IPS-11a (cell line): ENCODE measurements around the gene EPB41L4A.
"Not testable (repeated sequence)": the region's sequence is repeated elsewhere in the genome, so short reads cannot be mapped to it uniquely, and the experiment has no call there.

Source experiments
- H3K4me3 ChIP-seq: one replicate; pipeline ENCODE4 v1.5.1; 2013; ENCODE audit warnings: low read depth, low read length, control low read depth

The EPB41L4A gene

DNA sequence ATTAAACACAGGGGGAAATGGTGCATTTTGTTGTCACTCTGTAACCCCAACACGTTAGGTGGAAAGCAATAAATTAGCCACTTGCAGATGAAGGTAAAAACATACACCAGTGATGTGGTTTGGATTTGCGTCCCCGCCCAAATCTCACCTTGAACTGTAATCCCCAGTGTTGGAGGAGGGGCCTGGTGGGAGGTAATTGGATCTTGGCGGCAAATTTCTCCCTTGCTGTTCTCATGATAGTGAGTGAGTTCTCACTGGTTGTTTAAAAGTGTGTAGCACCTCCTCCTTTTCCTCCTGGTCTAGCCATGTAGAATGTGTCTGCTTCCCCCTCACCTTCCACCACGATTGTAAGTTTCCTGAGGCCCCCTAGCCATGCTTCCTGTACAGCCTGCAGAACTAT lies 17.2 kb downstream of the EPB41L4A start:
- H3K4me3 ChIP-seq, result no peak overlapping the region

DNA sequence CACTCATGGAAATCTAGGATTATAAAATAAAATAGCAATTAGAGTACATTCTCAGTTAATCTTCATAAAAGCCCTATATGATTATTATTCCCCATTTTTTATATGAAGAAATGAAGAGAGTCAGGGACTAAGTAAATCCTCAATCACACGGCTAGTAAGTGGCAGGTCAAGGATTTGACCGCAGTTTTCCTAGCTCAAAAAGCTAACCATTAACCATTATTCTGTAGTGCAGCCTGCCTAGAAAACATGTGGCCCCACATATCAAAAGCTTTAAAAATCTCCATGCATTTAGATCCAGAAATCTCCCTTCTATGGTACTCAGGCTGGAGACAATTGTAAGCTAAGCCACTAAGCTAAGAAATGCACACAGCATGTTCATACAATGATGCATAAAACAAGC lies 21.4 kb downstream of the EPB41L4A start:
- no peak overlapping the region for H3K4me3 ChIP-seq

DNA sequence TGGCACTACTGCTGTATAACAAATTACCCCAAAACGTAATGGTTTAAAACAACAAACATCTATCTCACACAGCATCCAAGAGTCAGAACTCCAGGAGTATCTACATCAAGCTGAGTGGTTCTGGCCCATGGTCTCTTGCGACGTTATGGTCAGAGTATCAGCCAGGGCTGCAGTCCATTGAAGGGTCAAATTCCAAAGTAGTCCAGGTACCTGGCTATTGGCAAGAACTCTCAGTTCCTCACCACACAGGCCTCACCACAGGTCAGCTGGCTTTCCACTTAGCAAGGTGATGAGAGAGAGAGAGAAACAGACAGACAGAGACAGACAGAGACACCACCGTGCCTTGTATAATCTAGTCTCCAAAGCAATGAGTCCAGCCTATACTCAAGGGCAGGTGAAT lies 22.6 kb downstream of the EPB41L4A start:
- H3K4me3 ChIP-seq, result no peak overlapping the region

DNA sequence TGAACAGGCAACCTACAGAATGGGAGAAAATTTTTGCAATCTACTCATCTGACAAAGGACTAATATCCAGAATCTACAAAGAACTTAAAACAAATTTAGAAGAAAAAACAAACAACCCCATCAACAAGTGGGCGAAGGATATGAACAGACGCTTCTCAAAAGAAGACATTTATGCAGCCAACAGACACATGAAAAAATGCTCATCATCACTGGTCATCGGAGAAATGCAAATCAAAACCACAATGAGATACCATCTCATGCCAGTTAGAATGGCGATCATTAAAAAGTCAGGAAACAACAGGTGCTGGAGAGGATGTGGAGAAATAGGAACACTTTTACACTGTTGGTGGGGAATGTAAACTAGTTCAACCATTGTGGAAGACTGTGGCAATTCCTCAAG lies 23.8 kb downstream of the EPB41L4A start:
- not testable (repeated sequence) for H3K4me3 ChIP-seq

DNA sequence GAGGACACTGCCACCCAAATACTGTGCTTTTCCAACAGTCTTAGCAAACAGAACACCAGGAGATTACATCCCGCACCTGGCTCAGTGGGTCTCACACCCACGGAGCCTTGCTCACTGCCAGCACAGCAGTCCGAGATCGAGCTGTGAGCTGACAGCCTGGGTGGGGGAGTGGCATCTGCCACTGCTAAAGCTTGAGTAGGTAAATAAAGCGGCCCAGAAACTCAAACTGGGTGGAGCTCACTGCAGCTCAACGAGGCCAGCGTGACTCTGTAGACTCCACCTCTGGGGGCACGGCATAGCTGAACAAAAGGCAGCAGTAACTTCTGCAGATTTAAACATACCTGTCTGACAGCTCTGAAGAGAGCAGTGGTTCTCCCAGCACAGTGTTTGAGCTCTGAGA lies 28.8 kb downstream of the EPB41L4A start:
- H3K4me3 ChIP-seq, result no peak overlapping the region

DNA sequence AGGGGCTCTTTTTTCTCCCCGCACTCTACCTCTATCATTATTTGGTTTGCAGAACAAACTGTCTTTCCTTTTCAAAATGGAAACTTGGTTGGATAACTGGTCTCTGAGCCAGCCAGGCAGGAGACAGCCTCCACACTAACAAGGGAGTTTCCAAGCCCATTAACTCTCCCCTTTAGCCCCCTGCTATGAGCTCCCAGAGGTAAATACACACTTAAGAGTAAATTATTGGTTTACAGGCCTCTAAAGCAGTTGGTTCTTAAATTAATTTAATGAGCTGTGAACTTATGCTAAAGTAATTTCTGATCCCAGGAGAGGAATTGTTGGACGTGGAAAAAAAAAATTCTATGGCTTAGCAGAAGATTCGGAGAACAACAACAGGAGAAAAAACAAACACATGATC lies 30.3 kb downstream of the EPB41L4A start:
- H3K4me3 ChIP-seq, result no peak overlapping the region

DNA sequence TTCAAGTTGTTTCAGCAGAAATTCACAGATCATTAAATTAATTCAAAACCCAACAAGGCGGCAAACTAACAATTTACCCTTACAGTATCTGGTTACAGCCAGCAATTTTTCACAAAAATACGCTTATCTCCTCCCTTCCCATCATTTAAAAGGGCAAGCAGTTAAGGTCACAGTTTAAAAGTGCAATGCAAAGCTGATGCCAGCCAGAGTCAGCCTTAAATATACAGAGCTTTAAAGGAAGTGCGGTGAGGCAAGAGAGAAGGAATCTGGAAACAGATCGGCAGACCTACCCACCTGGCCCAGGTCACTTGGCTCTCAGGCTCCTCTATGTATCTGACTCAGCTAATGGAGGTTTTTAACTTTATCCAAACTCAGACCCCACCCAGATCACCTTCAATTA lies 31.0 kb downstream of the EPB41L4A start:
- no peak overlapping the region for H3K4me3 ChIP-seq

DNA sequence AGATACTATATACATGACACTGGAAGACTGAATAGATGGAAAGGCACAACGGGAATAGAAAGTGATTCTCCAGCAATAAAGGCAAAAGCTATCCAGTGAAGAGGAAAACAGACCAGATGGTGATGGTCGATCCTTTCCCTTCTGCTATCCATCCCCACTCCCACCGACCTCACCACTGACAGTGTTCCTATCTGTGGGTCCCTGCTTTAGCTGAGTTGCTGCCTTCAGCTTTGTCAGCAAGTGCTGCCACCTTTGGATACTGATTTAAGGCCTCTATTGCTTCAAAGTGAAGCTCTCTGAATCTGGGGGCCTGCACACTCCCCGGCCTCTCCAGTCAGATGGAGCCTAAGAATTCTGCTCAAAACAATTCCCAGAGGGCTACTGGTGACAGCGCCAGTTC lies 32.3 kb downstream of the EPB41L4A start:
- H3K4me3 ChIP-seq, result no peak overlapping the region

DNA sequence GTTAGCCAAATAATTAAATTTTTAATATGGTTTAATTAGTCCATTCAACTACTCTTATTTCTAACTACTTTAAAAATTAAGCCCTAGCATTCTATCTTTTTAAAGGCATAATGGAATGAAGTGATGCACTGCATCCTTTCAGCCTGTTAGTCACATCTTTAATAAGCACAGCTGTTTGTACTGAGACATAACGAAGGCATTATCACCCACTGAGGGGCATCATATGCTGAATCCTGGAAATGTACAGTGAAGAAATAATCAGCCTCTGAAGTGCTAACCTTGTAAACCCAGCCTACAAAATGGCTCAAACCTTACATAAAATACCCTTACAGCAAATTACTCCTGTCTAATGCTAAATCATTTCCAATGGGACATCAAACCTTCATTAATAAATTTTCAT lies 33.1 kb downstream of the EPB41L4A start:
- H3K4me3 ChIP-seq, result no peak overlapping the region

DNA sequence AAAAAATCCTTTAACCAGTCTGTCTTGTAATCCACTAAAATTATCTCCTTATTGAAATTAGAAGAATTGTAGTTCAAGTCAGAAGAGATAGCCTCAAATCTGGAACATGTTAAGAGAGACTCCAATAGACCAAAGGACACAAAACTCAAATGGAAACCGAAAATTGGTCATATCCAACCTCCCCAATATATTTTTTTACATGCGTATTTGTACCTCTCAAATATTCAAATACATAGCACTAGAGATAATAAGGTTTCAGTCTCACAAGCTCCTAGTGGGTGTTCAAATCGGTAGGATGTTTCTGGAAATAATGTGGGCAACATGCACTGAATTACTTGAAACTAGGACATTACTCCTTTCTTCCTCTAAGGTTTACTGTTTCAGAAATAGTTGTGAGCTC lies 33.5 kb downstream of the EPB41L4A start:
- no peak overlapping the region for H3K4me3 ChIP-seq

DNA sequence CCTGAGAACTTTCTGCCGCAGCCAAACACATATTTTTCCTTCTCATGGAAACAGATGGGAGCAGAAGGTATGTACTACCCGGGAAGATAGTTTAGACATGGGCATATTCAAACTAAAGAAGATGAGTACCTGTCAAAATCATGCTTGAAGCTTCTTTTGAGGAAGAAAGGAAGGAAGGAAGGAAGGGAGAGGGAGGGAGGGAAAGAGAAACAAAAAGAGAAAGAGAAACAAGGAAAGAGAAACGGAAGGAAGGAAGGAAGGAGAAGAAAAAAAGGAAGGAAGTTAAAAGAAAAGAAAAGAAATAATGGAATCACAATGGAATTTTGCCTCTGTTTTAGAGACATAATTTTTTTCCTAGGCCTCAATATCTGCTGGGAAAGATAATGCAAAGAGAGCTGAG lies 34.6 kb downstream of the EPB41L4A start:
- no peak overlapping the region for H3K4me3 ChIP-seq

DNA sequence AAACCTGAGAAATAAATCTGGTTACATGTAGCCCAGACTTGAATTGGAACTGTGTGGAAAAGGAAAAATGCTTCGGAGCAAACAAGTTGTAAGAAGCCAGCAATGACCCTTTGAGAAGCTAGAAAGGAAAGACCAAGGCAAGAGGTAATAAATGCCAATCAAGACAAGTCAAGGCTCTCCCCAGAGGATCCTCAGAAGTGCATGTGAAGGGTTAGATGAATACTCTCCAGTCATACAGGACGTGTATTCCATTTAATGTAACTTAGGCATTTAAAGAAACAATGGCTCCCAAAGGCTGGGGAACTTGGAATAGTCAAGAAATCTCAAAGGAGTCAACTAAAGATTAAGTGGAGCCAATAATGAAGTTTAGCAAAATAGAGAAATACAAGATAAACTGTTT lies 36.2 kb downstream of the EPB41L4A start:
- no peak overlapping the region for H3K4me3 ChIP-seq

DNA sequence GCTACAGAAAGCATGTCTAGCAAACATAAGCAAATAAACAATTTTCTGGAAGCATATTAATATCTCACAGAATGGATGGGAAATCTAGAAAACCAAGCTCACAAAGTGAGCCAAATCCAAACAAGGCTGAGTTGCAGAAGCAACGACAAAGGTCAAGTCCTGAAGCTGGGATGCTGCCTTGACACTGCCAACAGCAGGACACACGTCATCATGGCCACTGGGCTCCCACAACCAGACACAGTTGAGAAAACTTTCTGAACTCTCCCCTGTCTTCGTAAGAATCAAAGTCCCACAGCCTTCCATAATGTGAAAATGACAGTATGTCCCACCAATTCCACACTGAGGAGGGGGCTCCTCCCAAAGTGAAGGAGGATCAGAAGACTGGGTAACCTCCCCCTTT lies 37.6 kb downstream of the EPB41L4A start:
- no peak overlapping the region for H3K4me3 ChIP-seq

DNA sequence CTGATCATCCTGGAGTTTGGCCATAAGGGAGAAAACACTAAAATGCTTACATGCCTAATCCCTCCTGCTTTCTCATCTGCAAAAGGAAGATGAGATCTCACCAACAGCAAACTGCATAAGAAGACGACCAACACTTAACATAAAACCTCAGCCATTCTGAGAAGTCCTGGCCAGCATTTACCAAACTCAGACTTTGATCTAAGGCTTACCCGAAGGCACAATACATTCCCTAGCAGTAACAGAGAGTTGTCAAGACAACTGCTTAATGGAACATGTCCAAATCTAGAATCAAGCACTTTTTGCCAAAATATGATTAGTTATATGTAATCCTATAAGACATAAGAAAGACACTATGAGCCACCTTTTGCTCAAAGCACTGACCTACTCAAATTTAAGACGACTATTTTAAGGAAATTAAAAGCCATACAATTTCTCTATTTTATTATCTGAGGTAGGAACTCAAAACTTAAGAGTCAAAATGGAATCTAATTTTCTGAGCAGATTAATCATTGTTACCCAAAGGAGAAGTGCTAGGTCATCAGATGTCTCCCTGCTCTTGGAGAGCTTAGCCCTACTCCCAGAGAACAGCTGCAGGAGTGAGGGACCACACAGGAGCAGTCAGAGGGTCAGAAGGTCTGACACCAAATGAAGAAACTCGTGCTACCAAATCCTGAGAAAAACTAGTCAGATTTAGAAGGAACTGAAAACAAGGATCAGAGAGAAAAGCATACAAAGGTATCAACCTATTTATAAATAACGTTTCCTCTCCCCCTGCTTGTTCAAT lies 39.3 kb downstream of the EPB41L4A start:
- H3K4me3 ChIP-seq, result no peak overlapping the region

DNA sequence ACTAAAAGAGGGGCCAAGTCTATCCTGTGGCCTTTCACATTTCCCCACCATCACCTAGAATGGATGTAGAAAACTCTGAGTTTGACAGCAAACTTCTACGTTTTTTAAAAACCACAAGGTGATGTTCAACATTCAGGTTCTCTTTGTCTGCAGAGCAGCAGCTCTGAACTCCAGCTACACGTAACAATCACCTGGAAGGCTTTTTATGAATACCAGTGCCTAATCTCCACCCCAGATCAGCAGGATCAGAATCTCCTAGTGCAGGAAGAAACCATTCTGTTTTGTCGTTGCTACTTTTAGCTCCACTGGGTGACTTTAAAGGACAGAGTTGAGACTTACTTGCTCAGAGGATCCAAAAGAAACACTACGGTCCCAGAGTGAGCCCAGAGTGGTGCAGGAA lies 44.3 kb downstream of the EPB41L4A start:
- H3K4me3 ChIP-seq, result no peak overlapping the region

DNA sequence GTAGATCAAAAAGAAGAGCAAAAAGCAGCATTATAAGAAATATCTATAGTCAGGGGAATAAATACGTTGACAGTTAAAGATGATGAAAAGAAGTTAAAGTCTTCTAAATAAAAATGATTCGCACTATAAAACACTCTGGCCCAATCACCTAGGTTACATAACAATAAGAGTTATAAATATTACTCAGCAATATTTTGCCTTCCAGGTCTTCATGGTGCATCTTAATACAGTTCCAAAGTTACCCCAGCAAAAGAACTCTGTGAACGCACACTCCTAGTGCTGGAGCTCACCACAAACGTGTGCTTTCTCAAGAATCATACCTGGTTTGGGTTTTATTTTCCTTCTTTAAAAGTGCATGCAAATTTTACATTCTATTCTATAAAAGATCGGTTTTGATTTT lies 44.7 kb downstream of the EPB41L4A start:
- H3K4me3 ChIP-seq, result no peak overlapping the region

DNA sequence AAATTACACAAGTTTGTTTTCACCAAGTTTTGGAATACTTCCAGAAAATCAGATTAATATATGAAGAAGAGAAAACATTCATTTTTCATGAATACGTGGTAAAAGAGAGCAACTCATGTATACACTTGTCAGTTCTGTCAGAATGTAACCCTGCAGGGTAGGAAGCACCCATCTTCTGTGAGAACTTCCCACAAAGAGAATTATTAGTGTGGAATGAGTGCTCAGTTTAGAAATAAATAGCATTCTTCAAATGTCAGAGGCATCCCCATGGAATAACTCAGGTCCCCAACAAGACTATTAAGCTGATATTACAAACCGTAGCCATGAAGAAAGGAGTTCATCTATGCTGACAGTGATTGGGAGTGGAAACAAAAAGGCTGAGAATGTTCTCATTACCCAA lies 45.2 kb downstream of the EPB41L4A start:
- no peak overlapping the region for H3K4me3 ChIP-seq

DNA sequence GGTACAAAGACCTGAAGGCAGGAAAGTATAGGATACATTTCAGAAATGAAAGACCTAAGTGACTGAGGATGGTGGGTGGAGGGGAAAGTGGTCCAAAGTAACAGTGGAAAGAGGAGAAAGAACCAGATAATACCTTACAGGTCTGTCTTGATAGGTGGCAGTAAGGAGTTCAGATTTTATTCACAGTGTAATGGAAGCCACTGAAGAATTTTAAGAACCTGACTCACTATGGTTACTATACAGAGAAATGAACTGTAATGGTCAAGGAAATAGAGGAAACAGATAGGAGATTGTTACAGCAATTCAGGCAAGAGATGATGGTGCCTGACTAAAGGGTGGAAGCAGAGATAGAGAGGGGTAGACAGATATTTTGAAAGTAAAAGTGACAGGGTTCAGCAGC lies 46.5 kb downstream of the EPB41L4A start:
- H3K4me3 ChIP-seq, result no peak overlapping the region

DNA sequence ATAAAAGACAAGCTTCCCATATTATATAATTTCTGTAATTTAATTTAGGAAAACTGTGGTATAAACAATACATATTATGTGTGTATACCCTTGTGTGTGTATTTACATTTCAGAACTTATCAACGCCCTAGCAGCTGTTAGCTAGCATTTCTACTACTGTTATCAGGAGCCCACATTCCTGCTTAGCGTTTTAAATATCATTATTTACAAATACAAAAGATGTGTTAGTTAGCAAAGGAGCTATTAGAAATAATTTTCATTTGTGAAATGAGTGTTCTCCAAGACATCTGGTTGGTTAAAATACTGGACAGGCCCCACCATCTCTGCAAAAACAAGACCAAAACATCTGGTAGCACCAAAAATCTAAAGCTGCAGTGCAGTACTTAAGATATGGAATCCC lies 48.0 kb downstream of the EPB41L4A start:
- no peak overlapping the region for H3K4me3 ChIP-seq

DNA sequence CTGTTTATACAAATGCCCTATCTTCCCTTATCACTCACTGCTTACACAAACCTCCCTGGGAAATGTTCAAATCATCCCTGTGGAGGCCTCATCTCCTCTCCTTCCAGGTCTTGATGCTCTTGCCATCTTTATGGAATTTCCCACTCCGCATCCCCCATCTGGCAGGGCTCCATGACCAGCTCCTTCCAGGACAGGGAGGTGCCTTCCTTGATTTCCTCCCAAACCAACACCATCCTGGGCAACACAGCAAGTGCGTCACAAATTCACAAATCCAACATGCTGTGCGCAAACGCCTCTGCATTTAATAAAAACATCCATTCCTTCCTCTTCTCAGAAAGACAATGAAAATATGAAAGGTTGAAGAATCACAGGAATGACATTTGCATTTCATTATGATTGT lies 51.7 kb downstream of the EPB41L4A start:
- no peak overlapping the region for H3K4me3 ChIP-seq

DNA sequence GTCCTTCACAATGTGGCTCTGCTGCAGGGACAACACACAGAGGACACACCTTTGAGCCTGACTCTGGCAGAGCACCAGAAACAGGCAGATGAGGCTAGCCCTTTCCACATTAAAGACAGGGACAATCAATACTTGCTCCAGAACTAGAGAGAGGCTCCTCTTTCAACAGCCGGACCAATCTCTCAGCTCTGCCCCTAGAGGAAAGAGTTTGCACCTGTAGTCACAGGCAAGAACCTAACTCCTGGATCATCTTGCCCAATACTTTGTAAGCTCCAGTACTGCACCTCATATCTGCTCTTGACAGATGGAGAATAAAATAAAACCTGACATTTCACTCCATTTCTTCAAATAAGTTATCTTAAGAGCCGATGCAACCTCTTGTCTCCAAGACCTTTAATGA lies 52.1 kb downstream of the EPB41L4A start:
- no peak overlapping the region for H3K4me3 ChIP-seq

DNA sequence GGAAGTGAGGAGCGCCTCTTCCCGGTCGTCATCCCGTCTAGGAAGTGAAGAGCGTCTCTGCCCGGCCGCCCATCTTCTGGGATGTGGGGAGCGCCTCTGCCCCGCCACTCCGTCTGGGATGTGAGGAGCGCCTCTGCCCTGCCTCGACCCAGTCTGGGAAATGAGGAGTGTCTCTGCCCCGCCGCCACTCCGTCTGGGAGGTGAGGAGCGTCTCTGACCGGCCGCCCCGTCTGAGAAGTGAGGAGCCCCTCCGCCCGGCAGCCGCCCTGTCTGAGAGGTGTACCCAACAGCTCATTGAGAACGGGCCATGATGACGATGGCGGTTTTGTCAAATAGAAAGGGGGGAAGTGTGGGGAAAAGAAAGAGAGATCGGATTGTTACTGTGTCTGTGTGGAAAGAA lies 58.3 kb downstream of the EPB41L4A start:
- not testable (repeated sequence) for H3K4me3 ChIP-seq

DNA sequence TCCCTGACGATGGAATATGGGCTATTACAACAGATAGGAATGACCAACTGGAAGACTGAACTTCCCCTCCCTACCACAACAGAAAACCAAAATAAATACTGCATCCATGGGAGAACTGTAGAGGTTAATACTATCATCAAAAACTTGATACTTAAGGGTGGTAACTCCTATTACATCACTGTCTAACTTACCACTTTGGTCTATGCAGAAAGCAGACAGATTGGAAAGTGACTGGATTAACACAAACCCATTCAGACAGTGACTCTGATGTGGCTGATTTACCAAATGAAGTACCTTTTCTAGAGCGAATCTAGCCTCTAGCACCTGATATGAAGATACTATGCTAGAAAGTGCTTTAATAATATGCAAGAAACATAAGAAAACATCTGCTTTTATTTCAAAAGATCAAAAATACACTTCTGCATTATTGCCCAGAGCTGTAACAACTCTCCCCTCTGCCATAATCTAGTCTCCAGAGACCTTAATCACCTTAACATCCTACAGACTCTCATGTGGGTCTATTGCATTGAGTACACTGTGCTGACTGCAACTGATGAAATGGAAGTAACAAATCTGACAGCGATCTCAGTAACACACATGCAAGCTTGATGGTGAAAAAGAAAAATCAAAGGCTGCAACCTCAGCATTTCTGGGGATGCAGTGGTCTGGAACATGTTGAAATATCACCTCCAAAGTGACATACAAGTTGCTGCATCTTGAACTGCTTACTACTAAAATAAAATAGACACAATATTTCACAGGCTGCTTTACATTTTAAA lies 62.7 kb downstream of the EPB41L4A start:
- H3K4me3 ChIP-seq, result no peak overlapping the region
